NCI-H2171 (cell line): Measurements from ENCODE around the gene UIMC1.
"Not testable (repeated sequence)": the region's sequence is repeated elsewhere in the genome, so short reads cannot be mapped to it uniquely, and the experiment has no call there.

Experiments used
- DNase-seq: peaks from one replicate; lab custom pipeline; 2025; lab: John Stamatoyannopoulos, UW

Gene UIMC1

DNA sequence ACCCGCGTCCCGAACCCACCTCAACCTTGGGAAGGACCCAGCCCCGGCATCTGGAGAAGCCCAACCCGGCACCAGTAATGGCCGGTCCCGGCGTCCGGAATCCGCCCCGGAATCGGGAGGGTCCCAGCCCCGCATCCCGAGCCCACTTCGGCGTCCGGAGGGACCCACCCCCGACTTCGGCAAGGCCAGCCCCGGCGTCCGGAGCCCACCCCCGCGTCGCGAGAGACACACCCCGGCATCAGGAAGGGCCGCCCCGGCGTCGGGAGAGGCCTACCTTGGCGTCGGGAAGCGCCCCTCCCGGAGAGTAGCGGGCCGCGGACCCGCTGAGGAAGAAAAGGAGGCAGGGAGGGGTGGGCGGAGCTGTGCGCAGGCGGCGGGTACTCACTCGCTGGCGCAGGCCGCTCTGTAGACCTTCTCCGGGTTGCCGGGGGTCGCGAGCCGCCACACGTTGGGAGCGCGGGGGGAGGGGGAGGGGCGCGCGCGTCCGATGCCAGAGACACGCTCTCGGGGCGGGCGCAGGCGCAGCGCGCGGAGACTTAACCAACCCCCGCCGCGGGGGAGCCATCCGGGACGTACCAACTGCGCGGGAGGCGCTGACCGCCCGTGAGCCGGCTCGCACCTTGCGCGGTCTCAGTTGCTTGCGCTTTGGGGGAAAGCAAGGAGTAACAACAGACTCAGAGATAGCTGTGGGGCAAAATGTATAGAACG, at the start of gene UIMC1:
TSS of gene UIMC1 (minus strand) at position 515 of the 708 bp plus-strand sequence. CDS start 24,164 bp downstream, outside the sequence.
- peak; percentile 77 for DNase-seq

DNA sequence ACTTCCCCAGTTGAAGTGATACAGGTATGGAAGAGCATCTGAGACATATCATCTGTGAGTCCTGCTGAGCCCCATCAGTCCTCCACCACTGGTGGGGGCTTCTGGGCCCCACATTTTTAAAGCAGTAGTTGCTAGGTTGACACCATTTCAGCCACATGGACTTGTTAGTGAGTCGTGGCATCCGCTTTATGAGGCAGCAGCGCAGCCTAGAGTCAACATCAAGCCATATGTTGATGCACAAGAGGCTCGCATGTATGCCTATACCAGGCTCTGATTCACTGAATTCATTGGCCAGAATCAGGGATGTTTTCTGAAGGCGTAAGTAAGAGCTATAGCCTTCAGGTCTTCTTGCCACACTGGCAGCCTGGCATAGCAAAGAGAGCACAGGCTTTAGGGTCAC, 42.7 kb upstream of the UIMC1 start:
- no peak for DNase-seq

DNA sequence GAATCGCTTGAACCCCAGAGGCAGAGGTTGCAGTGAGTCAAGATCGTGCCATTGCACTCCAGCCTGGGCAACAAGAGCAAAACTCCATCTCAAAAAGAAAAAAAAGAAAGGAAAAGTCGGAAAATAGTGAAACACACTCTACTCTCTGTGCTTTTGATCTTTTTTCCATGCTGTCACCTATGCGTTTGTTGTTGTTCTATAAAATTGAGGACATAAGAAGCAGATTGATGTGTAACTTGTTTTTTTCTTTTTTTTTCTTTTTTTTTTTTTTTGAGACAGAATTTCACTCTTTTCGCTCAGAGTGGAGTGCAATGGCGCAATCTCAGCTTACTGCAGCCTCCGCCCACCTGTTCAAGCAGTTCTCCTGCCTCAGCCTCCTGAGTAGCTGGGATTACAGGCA, 42.0 kb upstream of the UIMC1 start:
- not testable (repeated sequence) for DNase-seq

DNA sequence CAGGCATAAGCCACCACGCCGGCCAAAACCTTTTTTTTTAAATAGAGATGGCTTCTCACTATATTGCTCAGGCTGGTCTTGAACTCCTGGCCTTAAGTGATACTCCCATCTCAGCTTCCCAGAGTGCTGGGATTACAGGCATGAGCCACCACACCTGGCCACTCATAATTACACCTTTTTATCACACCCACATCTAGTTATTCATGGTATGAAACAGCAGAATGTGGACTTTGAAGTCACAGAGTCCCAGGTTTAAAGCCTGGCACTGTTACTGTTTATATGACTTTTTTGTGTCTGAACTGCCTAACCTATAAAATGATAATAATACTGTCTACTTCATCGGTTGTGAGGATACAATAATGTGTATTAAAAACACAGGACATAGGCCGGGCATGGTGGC, 39.1 kb upstream of the UIMC1 start:
- DNase-seq = no peak

DNA sequence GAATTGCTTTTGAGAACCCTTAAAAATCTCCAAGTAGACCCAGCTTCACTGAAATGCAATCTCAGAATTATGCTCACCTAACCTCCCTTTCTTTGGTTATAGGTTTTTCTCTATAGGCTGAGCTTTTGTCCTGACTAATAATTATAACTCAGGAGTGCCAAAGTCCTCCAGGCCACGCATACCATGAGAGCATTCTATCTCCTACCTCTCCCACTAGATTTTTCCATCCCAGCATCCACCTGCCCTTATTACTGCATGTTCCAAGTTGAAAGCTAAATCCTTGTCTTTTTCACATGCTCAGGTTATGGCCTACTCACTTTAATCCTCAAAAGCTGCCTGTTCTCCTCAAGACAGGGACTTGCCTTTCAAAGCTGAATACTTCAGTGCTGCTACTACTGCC, 38.1 kb upstream of the UIMC1 start:
- DNase-seq = no peak

DNA sequence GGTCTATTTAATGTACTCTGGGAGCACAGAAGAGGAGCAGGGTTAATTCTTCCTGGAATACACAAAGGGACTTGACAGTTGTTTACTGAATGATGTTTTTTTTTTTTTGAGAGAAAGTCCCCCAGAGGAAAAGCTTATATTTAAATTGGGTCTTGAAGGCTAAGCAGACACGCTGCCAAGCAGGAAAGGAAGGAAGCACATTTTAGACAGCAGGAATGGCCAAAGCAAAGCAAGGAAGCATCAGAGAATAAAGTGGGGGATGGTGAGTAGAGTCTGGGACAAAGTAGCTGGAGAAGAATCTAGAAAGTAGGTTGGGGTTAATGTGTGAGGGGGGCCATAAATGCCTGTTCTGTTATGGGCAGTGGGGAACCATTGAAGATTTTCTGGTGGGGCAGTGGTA, 37.4 kb upstream of the UIMC1 start:
- DNase-seq = no peak

DNA sequence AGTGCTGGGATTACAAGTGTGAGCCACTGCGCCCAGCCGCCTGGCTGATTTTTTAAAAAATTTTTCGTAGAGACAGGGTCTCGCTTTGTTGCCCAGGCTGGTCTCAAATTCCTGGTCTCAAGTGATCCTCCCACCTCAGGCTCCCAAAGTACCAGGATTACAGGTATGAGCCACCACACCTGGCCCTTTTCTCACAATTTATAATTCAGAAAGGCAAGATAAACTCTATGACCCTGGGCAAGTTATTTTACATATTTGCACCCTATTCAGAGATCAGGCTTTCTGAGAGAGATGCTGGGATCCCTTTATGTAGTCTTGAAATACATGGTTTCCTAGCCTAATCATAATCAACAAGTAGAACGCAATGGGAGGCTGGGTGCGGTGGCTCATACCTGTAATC, 36.5 kb upstream of the UIMC1 start:
- DNase-seq = no peak

DNA sequence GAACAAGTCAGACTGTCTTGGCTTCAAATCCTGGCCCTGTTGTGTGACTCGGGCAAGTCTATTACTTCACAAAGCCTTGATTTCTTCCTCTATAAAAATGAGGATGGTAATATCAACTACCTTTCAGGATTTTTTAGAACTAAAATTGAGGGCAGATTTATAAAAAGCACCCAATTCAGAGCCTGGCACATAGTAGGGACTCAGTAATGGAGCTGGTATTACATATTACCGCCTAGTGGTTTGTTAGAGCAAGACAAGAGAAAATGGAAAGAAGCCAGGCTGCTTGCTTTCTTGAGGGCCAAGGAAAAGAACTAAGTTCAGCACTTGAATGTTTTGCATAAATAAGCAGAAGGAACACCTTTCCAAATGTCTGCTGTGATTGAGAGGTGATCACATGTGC, 35.4 kb upstream of the UIMC1 start:
- no peak for DNase-seq

DNA sequence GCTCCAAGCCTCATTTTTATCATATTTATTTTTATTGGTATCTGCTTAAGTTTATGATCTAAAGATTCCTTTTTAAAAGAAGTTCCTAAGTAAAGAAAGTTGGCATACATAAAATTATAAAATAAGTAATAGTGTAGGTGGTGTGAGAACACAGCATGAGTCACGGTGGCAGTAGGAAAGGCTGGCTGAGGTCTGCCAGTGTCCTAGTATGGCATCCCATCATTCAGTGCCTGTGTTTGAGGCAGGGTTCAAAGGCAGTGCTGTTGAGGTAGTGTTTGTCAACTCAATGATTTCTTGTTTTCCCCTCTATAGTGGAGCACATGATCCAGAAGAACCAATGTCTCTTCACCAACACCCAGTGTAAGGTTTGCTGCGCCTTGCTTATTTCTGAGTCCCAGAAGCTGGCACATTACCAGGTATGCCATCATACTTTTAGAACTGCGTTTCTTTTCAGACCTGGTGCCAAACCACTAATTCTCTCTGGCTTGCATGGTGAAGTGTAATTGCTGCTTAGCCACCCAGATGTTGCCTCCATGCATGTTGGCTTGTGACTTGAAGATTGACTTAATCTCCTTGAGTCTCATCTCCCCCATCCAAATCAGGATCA, 34.3 kb upstream of the UIMC1 start:
- no peak for DNase-seq

DNA sequence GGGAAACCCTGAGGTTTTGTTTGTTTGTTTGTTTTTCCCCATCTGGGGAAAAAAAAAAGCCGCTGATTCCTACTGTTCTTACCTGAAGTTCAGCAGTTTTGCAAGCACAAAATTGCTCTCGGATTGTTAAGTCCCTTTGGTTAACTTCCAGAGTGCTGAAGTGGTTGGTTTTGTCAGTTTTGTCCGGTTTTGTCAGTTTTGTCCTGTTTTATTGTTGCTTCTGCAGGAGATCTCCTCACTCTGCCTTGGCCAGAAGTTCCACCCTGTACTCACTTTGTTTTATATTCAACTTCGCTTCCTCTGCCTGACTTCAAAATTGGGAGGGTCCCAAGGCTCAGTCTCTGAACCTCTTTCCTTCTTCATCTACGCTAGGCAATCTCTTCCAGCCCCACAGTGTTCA, 30.3 kb upstream of the UIMC1 start:
- DNase-seq = no peak

DNA sequence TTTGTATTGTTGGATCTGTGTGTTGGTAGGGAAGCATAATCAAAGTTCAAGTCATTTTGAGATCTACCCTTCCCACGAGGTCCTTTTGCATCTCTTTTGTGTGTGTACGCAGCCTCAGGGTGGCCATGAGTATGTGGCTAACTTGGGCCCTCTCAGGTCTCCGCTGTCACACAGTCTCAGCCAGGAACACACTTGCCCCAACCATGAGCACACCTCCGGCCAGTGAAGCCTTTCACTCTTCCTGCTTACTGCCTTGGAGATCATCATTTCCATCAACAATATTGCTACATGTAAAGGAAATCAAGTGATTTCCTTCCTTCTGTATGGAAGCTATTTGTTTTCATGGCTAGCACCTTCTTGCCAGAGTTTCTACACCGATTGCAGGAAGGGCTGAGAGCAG, 29.9 kb upstream of the UIMC1 start:
- DNase-seq = no peak

DNA sequence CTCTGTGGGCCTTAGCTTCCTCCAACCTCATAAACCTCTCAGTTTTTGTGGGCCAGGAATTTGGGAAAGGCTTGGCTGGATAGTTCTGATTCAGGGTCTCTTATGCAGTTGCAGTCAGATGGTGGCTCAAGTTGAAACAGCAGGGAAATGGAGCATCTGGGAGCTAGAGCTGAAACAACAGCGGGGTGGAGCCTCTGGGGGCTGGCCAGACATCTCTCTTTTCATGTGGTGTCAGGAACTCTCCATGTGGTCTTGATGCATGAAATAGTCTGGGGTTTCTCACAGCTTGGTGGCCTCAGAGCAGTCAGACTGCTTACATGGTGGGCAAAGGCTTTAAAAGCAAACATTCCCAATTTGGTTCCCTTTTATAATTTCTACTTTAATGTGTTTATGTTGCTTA, 29.4 kb upstream of the UIMC1 start:
- DNase-seq = peak; percentile 2

DNA sequence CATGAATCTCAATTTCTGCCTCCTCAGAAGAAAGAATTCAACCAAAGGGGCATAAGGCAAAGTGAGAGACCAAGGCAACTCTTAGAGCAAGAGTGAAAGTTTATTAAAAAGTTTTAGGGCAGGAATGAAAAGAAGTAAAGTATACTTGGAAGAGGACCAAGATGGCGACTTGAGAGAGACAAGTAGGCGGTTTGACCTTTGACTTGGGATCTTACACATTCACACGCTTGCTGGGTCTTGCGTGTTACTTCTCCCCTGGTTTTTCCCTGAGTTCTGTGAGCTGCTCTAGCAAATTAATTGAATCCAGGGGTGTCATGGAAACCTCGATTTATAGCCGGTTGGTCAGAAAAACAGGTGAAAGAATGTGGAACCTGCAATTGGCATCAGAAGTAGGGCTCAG, 22.9 kb upstream of the UIMC1 start:
- DNase-seq = no peak

DNA sequence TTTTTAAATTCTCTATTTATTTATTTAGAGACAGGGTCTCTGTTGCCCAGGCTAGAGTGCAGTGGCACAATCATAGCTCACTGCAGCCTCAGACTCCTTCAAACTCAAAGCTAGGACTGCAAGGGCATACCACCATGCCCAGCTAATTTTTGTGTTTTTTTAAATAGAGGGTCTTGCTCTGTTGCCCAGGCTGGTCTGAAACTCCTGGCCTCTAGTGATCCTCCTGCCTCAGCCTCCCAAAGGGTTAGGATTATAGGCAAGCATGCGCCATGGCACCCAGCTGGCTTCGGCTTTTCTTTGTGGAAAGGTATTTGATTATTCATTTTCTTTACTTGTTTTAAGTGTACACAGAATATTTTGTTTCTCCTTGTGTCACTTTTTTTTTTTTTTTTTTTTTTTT, 21.1 kb upstream of the UIMC1 start:
- no peak for DNase-seq

DNA sequence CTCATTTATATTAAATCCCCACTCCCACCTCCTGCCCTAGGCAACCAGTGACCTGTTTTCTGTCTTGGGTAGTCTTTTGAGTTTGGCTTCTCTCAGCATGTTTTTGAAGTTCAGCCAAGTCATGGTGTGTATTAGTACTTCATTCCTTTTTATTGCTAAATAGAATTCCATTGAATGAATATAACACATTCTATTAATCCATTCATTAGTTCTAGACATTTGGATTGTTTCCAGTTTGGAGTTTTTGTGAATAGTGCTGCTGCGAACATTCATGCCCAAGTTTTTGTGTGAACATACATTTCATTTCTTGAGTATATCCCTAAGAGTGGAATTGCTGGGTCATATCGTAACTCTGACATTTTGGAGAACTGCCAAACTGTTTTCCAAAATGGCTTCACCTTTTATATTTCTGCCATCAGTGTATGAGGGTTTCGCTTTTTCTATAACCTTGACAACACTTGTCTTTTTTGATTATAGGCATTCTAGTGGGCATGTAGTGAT, 18.6 kb upstream of the UIMC1 start:
- no peak for DNase-seq

DNA sequence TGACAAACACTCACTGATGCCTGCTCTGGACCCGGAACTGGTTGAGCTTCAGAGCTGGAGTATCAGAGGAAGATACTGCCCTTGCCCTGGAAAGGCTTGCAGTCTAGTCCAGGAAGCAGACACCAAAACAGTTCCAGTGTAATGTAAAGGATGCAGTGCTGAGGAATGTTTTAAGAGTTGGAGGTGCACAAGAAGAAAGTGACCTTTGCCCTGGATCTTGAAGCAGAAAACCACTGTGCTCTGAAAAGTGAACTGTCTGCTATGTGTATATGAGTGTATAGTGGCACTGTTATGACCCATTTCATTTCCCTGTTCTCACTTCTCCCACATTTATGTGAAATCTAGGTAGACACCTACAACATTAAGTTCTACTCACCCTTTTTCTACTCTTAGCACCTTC, 18.0 kb upstream of the UIMC1 start:
- DNase-seq = no peak

DNA sequence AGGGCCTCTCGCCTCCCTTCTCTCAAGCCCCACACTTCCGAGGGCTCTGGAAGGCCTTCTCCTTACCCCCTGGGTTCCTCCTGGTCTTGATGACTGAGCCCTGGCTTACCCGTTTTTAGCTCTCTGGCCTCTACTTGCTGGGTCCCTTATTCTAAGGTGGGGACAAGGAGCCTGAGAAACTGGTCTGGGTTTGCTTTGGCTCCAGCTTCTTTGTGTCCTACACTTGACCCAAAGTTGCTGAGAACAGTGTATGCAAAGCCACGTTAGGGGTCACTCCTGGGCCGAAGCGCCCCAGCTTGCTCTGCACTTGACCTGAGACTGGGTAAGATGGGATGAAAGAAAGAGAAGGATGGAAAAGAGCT, 16.7 kb upstream of the UIMC1 start:
- no peak for DNase-seq

DNA sequence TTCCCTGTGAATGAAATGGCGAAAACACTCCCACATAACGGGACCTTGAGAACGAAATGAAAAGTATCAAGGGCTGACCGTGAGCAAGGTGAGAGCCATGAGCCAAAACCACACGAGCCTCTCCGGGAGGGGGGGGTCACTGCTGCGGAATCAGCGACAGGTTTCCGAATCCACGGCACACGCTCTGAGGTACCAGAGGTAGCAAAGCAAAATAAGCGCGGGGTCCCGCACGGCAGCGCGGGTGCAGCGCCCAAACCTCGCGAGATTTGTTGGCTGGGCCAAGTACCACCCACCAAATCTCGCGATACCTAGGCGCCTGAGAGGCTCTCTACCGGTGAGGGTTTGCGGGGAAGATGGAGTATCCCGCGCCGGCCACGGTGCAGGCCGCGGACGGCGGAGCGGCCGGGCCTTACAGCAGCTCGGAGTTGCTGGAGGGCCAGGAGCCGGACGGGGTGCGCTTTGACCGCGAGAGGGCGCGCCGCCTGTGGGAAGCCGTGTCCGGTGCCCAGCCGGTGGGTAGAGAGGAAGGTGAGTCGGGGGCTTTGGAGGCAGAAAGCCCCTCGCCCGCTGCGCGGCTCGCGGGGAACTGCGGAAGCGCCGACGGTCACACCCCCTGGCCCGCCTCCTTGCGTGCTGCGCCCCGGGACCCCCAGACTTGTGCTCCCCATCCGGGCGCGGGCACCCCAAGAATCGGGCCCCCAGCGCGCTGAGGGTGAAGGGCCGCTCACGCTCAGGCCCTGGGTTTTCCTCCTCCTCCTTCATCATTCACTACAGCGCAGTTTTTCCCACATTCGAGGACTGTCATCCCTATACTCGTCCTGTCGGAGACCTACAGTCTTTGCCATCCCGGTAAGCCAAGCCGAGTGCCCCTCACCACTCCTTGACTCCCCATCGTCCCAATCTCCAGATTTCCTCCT, 16.1 kb upstream of the UIMC1 start, which contains the start of gene ZNF346:
TSS of gene ZNF346 (plus strand) at position 311 of the 917 bp plus-strand sequence. CDS start at position 354, 43 bp downstream.
- peak; percentile 78 for DNase-seq

DNA sequence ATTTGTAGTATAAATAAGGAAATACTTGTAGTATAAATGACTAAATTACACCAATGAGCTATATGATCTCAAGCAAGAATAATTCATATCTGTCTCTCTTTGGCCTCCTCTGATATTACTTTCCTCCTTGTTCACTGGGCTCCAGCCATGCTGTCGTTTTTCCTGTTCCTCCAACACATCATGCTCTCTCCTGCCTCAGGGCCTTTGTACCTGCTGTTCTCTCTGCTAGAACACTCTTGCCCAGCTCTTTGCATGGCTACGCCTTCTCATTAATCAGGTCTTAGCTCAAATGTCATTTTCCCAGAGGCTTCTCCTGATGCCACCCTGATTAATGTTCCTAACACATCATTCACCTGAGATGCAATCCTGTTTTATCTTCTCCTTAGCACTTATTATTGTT, 13.5 kb upstream of the UIMC1 start:
- no peak for DNase-seq

DNA sequence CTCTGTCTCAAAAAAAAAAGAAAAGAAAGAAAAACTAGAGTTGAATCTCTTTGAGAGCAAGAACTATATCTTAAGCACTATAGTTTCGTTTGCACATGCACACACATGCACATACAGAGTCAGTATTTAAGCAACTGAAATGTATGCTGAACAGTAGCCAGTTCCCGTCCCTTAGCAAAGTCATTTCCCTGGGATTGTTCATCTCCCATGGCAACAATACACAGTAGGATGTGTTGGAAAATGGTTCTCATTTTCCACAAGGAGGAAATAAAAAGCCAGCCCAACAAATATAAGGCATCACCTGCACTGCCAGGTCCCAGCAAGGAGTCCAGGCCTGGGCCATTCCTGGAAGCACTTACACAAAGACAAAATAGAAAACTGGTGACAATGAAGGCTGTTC, 11.8 kb upstream of the UIMC1 start:
- DNase-seq = no peak

DNA sequence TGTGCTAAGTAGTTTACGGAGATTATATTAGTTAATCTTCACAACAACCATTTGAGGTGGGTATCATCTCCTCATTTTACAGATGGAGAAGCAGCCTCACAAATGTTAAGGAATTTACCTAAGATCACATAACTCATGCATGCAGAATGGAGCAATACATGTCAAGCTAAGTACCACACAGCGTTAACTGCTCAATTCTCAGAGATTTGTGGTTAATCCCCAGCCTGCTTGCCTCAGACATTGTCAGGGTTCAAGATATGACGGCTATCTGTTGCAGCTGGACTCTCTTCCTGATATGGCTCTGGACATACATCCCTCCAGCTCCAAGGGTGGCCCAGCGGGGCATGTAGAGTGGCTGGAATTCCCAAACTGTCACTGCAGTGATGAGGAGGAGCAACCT, 8.6 kb upstream of the UIMC1 start:
- DNase-seq = no peak

DNA sequence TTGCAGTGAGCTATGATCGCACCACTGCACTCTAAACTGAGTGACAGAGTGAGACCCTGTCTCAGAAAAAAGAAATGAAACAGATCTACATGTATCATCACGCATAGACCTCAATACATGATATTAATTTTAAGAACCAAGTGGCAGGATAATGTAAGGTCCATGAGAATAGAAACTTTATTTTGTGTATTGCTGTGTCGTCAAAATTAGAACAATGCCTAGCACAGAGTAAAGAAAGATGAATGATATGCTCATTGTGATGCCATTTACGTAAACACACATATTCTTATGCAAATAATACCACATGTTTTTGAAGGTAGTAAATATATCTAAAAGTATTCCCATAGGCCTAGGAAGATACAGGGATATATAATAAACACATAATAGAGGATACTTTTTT, 3.6 kb upstream of the UIMC1 start:
- no peak for DNase-seq

DNA sequence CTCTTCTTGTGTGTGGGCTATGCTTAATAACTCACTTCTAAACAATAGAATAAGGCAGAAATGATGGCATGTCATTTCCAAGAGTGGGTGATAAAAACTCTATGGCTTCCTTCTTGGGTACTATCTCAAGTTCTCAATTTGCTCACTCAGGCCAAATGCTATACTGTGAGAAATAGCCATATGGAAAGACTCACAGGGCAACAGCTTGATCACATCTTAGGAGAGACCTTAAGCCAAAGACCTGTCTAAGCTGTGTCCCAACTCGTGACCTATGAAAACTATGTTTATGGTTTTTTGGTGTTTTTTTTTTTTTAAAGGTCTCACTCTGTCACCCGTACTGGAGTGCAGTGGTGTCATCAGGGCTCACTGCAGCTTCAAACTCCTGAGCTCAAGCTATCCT, 2.1 kb upstream of the UIMC1 start:
- no peak for DNase-seq
